Stimulated activated CD4-positive, alpha-beta T cell treated with anti-CD3 and anti-CD28 coated beads, TNF-alpha, amount 100 ng/mL, for 48 hours (primary cell): Measurements from ENCODE around the gene MRPS18B.
A peak's percentile ranks its signal among the peaks of the same experiment; 100 is the strongest.
"Not testable (repeated sequence)": the region's sequence is repeated elsewhere in the genome, so short reads cannot be mapped to it uniquely, and the experiment has no call there.

ENCODE experiments used
- DNase-seq, 3 donors: peaks; one replicate each; pipeline ENCODE4 v3.0.0-alpha.2; 2020; ENCODE audit warnings: low read depth in 3 of 3

The MRPS18B gene

DNA sequence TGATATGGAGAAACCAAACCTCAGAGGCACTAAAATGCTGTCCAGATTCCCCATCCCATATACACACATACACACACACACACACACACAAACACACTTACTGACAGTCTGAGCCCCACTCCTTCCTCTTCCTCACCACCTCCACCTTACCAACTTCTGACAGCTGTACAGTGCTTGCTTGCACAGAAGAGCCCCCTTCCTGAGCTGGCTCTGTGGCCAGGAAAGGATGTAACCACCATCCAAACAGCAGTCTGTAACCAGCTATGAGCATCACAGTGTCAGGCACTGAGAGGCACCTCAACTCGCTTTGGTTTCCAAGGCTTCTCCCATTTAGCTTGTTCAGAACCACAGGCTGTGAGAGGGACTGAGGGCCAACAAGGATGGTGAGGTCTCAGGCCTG lies 23.4 kb downstream of the MRPS18B start:
- no peak for DNase-seq

DNA sequence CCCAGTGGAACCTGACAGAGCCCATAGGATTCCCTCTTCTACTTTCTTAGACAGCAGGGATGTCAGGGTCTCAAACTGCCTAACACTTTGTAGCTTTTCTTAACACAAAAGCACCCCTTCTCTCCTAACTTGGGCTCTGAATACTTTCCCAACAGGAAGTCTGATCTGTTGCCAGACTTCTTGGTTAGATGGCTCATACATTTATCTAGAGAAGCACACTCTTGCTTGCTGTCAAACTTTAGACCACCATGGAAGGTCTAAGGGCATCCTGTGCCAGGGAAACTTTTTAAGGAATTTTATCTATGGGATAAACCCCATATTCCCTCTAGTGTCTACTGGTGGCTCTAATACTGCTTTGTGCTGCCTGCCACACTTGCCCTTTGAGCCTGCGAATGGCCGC lies 26.0 kb downstream of the MRPS18B start:
- DNase-seq, result no peak

- no peak for DNase-seq
Measured at GRCh38 chr6:30644769-30645168, 27.1 kb downstream of the MRPS18B start.

DNA sequence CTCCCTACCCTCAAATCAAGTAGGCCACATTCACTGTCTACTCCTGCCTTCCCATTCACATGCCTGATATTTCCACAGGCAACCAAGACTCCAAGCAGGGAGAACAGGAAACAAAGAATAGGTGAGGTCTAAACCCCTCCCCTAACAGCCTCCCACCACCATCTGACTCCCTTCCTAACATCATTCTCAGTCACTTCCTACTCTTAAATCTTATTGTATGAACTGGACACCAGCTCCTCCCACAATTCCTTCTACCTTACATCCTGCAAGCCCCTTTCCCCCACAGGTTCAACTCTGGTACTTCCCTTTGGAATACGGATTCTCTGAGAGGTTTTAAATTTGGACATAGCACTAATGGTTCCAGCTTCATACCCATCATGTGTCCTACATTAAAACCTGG lies 28.3 kb downstream of the MRPS18B start:
- DNase-seq, result no peak

- DNase-seq, result peak; percentile 89 to 90 (median 89)
Measured at GRCh38 chr6:30646450-30647241, 29.0 kb downstream of the MRPS18B start, which contains the start of gene C6orf136. C6orf136 (plus strand) TSS chr6:30647133; CDS start chr6:30647232, 99 bp downstream.

DNA sequence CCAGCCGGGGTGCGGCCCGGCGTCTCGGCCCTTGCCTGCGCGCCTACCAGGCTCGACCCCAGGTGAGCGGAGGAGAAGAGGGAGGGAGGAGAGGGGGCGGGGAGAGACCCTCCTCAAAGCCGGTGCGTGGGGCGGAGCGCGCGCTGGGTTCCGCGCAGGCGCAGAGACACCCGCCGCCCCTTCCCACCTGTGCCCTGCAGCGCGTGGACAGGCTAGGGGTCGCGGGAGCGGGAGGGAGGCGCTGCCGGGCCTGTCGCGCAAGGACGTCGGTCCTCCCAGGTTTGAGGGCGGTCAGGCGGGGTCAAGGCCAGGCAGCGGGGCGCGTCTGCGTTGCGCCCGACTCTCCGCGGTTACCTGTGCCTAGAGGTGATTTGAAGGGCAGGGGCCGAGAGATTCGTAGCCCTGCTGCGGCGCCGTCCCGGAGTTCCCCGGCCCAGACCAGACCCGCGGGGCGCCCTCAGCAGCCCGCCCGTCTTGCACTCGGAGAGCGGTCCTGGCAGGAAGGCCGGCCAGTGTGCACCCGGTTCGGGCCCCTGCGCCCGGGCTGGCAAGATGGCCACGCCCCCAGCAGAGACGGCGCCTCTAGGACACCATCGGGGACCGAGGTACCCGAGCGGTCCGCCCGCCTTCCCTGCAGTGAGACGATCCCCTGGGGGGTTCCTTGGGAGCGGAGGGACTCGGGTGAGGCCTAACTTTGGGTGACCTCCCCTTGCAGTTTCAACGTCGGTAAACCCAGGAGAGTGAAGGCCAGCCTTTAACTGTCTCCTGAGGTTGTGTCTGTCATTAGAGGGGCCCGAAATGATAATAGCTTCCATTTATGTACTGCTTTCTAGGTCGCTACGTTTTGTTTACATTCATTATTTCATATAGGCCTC lies 29.8 kb downstream of the MRPS18B start:
- peak; percentile 63 to 73 (median 70) for DNase-seq

DNA sequence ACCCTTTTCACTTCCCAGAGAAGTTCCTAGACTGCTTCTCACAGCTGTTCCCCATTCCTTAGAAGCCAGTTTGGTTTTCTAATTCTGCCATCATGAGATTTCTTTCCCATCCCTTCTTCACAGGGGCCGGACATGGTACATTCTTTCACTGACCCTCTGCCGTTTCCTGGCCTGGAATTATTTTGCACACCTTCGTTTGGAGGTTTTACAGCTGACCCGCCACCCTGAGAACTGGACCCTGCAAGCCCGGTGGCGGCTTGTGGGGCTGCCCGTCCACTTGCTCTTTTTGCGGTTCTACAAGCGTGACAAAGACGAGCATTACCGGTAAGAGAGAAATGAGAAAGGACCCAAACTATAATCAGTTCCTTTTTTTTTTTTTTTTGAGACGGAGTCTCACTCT lies 33.5 kb downstream of the MRPS18B start:
- DNase-seq, result no peak

- DNase-seq, result no peak
Measured at GRCh38 chr6:30654798-30655742, 37.4 kb downstream of the MRPS18B start.

GRCh38 chr6:30655743-30656094 lies 38.1 kb downstream of the MRPS18B start:
- no peak for DNase-seq

GRCh38 chr6:30656513-30656912 lies 38.9 kb downstream of the MRPS18B start:
- no peak for DNase-seq

GRCh38 chr6:30657454-30657853 lies 39.8 kb downstream of the MRPS18B start:
- no peak for DNase-seq

DNA sequence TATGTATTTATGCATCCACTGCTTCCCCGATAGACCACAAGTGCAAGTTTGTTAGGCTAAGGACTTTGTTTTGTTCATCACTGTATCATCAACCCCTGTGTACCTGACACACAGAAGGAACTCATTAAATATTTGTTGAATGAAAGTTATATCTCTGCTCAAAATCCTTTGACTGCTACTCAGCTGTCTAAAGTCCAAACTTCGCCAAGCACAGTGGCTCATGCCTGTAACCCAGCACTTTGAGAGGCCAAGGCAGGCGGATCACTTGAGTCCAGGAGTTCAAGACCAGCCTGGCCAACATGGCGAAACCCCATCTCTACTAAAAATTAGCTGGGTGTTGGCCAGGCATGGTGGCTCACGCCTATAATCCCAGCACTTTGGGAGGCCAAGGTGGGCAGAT lies 40.3 kb downstream of the MRPS18B start:
- not testable (repeated sequence) for DNase-seq

GRCh38 chr6:30664994-30665767 lies 47.5 kb downstream of the MRPS18B start:
- DNase-seq, result no peak

GRCh38 chr6:30666300-30666699 lies 48.7 kb downstream of the MRPS18B start:
- DNase-seq, result peak in 1 of 3 donors; percentile 43

GRCh38 chr6:30670760-30671527 lies 53.3 kb downstream of the MRPS18B start:
- DNase-seq, result no peak

DNA sequence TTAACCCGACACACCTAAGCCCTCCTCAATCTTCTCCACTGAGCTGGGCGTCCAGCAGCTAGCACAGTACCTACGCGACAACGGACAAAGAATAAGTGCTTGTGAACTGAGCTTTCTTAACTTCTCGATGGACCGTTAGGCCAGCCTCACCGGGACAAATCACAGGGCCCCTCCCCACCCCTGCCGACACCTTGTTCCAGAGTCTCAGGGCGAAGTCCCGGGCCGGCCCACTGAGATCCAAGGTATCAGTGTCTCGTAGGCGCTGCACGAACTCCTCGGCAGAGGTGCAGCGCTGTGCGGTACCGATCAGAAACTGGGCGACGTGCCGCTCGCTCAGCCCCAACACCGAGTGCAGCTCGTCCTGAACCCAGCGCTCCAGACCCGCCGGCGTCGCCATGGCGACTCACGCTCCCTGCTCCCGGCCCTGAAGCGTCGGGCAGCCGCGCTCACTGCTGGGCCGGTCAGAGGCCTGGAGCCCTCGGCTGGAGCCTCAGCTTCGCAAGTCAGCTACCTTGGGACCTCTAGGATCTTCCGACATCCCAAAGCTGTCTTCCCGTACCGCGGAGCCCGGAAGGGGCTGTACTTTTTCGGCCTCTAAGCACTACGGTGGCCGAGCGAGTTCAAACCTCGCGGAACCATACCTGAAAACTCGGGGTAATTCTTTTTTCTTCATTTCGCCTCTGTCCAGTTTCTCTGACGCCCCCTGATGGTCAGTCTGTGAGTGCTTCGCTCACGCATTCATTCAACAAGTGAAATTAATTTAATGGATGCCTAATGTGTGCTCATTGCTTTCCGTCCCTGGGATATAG lies 55.0 kb downstream of the MRPS18B start, which contains the start of gene DHX16:
TSS of gene DHX16 (minus strand) at position 562 of the 809 bp plus-strand sequence. CDS start at position 397, 165 bp downstream.
- peak; percentile 79 to 93 (median 87) for DNase-seq
